ENCODE results near the gene FDX1.

The FDX1 gene

GRCh38 chr11:110431674-110432073 is 1.9 kb downstream of the FDX1 start:
- peaks cover 2% of the 10 kb centered on the region for H3K9me3 ChIP-seq (ENCODE audit: insufficient read depth, low read depth, low read length)
- no peak overlapping the region for H2AFZ ChIP-seq (ENCODE audit: insufficient read depth, low read length, poor library complexity)
- no peak overlapping the region for H4K91ac ChIP-seq (ENCODE audit: low read depth, low read length)
- H3K4me1 ChIP-seq (ENCODE audit: control insufficient read depth in 1 of 2, insufficient read depth in 2 of 2, low read length in 2 of 2): peaks cover 0 to 4% of the 10 kb centered on the region in 2 experiments
- H2BK12ac ChIP-seq (ENCODE audit: low read length): no peak overlapping the region
- no peak overlapping the region for H4K12ac ChIP-seq (ENCODE audit: low read depth, low read length)
- H3K36me3 ChIP-seq (ENCODE audit: control insufficient read depth in 1 of 2, insufficient read depth in 2 of 2, low read length in 2 of 2): no peaks in the 10 kb centered on the region
- peak overlapping the region; percentile 42 for H3K4ac ChIP-seq (ENCODE audit: low read depth, low read length)
- peaks cover 15% of the 10 kb centered on the region for H3K79me1 ChIP-seq (ENCODE audit: low read length)
- no peak overlapping the region for H3K18ac ChIP-seq (ENCODE audit: low read length)
- no peak overlapping the region for H2BK5ac ChIP-seq (ENCODE audit: low read depth, low read length, poor library complexity)
- H3K4me2 ChIP-seq (ENCODE audit: low read length): peak overlapping the region; percentile 76
- no peak overlapping the region for H3K23ac ChIP-seq (ENCODE audit: low read length)
- no peak overlapping the region for H3K27ac ChIP-seq (ENCODE audit: low read depth, low read length)
- no peak overlapping the region for H4K8ac ChIP-seq (ENCODE audit: low read depth, low read length)
- H3K4me3 ChIP-seq (ENCODE audit: low read depth, low read length): no peak overlapping the region
- H3K27me3 ChIP-seq (ENCODE audit: insufficient read depth, low read length): no peaks in the 10 kb centered on the region
- H2AK5ac ChIP-seq (ENCODE audit: low read length): no peak overlapping the region
- WGBS (ENCODE audit: extremely low coverage, insufficient coverage, insufficient read length): no CpG with 5 or more reads among the region's 4 CpGs
- no peak overlapping the region for H3K14ac ChIP-seq (ENCODE audit: low read length)
- peaks cover 15% of the 10 kb centered on the region for H3K79me2 ChIP-seq (ENCODE audit: control insufficient read depth, insufficient read depth, low read length, poor library complexity)
- DNase-seq: peak in 1 of 2 donors; percentile 49
- H2BK120ac ChIP-seq (ENCODE audit: insufficient read depth, low read length, poor library complexity): no peak overlapping the region
- no peak overlapping the region for H3K9ac ChIP-seq (ENCODE audit: low read length)

GRCh38 chr11:110432713-110433392 is 3.1 kb downstream of the FDX1 start:
- WGBS (ENCODE audit: extremely low coverage, insufficient coverage, insufficient read length): no CpG with 5 or more reads among the region's 7 CpGs

DNA sequence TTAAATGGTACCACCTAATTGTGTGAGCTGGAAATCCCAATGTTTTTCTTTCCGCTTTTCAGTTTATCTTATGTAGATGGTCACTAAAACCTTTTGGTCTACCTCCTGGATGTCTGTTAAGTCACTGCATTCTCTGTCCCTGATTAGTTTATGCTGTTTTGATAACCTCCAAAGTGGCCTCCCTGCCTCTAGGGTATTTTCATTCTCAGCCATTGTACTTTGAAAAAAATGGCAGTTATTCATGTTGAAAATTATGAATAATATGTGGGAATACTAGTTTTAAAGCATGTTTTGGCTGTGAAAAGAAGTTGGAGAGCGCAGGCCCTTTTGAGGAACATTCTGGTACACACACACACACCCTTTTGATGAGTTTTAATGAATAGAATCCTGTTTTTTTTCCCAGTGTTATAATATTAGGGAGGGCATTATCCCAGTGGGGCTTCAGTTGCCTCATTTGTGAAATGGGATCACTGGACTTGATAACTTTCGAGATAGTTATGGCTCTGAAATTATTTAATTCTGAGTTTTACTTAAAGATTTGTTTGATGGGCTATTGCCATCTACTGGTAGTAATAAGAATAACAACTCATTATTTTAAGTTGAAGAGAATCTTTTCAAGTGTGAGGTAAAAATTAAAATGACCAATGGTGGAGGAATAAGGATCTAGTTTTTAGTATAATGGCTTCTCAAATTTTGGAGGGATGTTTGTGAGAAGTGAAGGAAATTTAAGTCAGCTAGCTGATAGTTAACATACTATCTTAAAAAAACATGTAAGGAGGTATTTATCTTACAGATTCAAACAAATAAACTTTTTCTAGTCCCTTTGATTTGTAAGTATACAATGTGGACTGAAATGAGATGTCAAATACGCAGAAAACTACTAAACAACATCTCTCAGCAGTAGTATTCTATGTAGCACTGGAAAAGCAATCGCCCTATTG is 3.9 kb downstream of the FDX1 start:
- H3K4me1 ChIP-seq (ENCODE audit: control insufficient read depth in 1 of 2, insufficient read depth in 2 of 2, low read length in 2 of 2): peaks cover 0 to 4% of the 10 kb centered on the region in 2 experiments
- H2BK12ac ChIP-seq (ENCODE audit: low read length): no peak overlapping the region
- H3K36me3 ChIP-seq (ENCODE audit: control insufficient read depth in 1 of 2, insufficient read depth in 2 of 2, low read length in 2 of 2): peaks cover 5% of the 10 kb centered on the region in 2 experiments
- no peak overlapping the region for H3K14ac ChIP-seq (ENCODE audit: low read length)
- no peak overlapping the region for H3K23ac ChIP-seq (ENCODE audit: low read length)
- H2BK120ac ChIP-seq (ENCODE audit: insufficient read depth, low read length, poor library complexity): no peak overlapping the region
- H3K18ac ChIP-seq (ENCODE audit: low read length): no peak overlapping the region
- H3K27ac ChIP-seq (ENCODE audit: low read depth, low read length): no peak overlapping the region
- H4K91ac ChIP-seq (ENCODE audit: low read depth, low read length): no peak overlapping the region
- H3K27me3 ChIP-seq (ENCODE audit: insufficient read depth, low read length): no peaks in the 10 kb centered on the region
- peak; percentile 73 to 97 for DNase-seq
- H3K9me3 ChIP-seq (ENCODE audit: insufficient read depth, low read depth, low read length): peaks cover 2% of the 10 kb centered on the region
- peak overlapping the region; percentile 19 for H3K4ac ChIP-seq (ENCODE audit: low read depth, low read length)
- no CpG with 5 or more reads among the region's 5 CpGs for WGBS (ENCODE audit: extremely low coverage, insufficient coverage, insufficient read length)
- no peak overlapping the region for H4K12ac ChIP-seq (ENCODE audit: low read depth, low read length)
- no peak overlapping the region for H3K9ac ChIP-seq (ENCODE audit: low read length)
- no peak overlapping the region for H4K8ac ChIP-seq (ENCODE audit: low read depth, low read length)
- H3K79me1 ChIP-seq (ENCODE audit: low read length): peaks cover 15% of the 10 kb centered on the region
- no peak overlapping the region for H2AFZ ChIP-seq (ENCODE audit: insufficient read depth, low read length, poor library complexity)
- no peak overlapping the region for H3K4me2 ChIP-seq (ENCODE audit: low read length)
- peaks cover 16% of the 10 kb centered on the region for H3K79me2 ChIP-seq (ENCODE audit: control insufficient read depth, insufficient read depth, low read length, poor library complexity)
- no peak overlapping the region for H2BK5ac ChIP-seq (ENCODE audit: low read depth, low read length, poor library complexity)
- no peak overlapping the region for H2AK5ac ChIP-seq (ENCODE audit: low read length)
- no peak overlapping the region for H3K4me3 ChIP-seq (ENCODE audit: low read depth, low read length)

More at GRCh38 chr11:110432713-110433392, 3.1 kb downstream of the FDX1 start:
- Histone ChIP-seq H3K27ac (ENCODE audit: low read depth, low read length) (no peak overlapping the region), H2BK120ac (ENCODE audit: insufficient read depth, low read length, poor library complexity) (peak overlapping the region; percentile 87), H2BK5ac (ENCODE audit: low read depth, low read length, poor library complexity) (no peak overlapping the region), H3K4me2 (ENCODE audit: low read length) (no peak overlapping the region), H3K79me2 (ENCODE audit: control insufficient read depth, insufficient read depth, low read length, poor library complexity) (peaks cover 16% of the 10 kb centered on the region), H4K12ac (ENCODE audit: low read depth, low read length) (no peak overlapping the region), H3K9me3 (ENCODE audit: insufficient read depth, low read depth, low read length) (peaks cover 2% of the 10 kb centered on the region), H4K8ac (ENCODE audit: low read depth, low read length) (no peak overlapping the region), H3K4me3 (ENCODE audit: low read depth, low read length) (no peak overlapping the region), H3K4ac (ENCODE audit: low read depth, low read length) (peak overlapping the region; percentile 71), H2AFZ (ENCODE audit: insufficient read depth, low read length, poor library complexity) (no peak overlapping the region), H2AK5ac (ENCODE audit: low read length) (peak overlapping the region; percentile 39), H3K27me3 (ENCODE audit: insufficient read depth, low read length) (no peaks in the 10 kb centered on the region), H3K79me1 (ENCODE audit: low read length) (peaks cover 15% of the 10 kb centered on the region), H3K14ac (ENCODE audit: low read length) (no peak overlapping the region), H3K23ac (ENCODE audit: low read length) (no peak overlapping the region), H3K9ac (ENCODE audit: low read length) (no peak overlapping the region), H3K4me1 (ENCODE audit: control insufficient read depth in 1 of 2, insufficient read depth in 2 of 2, low read length in 2 of 2) (peaks cover 0 to 4% of the 10 kb centered on the region in 2 experiments), H3K36me3 (ENCODE audit: control insufficient read depth in 1 of 2, insufficient read depth in 2 of 2, low read length in 2 of 2) (peaks cover 3 to 5% of the 10 kb centered on the region in 2 experiments), H3K18ac (ENCODE audit: low read length) (no peak overlapping the region), H2BK12ac (ENCODE audit: low read length) (no peak overlapping the region), H4K91ac (ENCODE audit: low read depth, low read length) (peak overlapping the region; percentile 19)
- DNase-seq: peak; percentile 30 to 70

DNA sequence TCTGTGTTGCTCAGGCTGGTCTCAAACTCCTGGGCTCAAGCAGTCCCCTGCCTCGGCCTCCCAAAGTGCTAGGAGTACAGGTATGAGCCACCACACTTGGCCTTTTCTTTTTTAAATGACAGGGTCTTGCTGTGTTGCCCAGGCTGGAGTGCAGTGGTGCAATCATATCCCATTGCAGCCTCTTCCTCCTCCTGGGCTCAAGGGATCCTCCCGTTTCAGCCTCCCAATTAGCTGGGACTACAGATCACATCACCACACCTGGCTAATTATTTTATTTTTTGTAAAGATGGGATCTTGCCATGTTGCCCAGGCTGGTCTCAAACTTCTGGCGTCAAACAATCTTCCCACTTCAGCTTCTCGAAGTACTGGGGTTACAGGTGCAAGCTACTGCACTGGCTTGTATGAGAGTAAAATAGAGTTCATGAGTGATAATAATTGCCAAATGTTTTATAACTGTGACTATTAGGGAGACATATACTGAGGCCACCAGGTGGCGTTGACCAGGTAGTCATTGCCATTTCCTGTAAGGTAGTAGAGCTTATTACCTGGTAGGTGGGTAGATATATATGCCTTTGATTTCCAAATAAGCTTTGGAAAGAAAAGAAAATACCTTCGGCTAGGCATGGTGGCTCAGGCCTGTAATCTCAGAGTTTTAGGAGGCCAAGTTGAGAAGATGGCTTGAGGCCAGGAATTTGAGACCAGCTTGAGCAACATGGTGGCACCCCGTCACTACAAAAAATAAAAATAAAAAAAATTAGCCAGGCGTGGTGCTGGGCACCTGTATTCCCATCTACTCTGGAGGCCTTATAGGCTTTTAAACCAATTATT is 5.4 kb downstream of the FDX1 start:
- H3K14ac ChIP-seq (ENCODE audit: low read length): no peak overlapping the region
- H3K23ac ChIP-seq (ENCODE audit: low read length): no peak overlapping the region
- no peak overlapping the region for H4K8ac ChIP-seq (ENCODE audit: low read depth, low read length)
- no peak overlapping the region for H3K18ac ChIP-seq (ENCODE audit: low read length)
- peak; percentile 30 to 60 for DNase-seq
- H3K4me1 ChIP-seq (ENCODE audit: control insufficient read depth in 1 of 2, insufficient read depth in 2 of 2, low read length in 2 of 2): peaks cover 0 to 4% of the 10 kb centered on the region in 2 experiments
- H3K4ac ChIP-seq (ENCODE audit: low read depth, low read length): peak overlapping the region; percentile 76
- H2AK5ac ChIP-seq (ENCODE audit: low read length): no peak overlapping the region
- no peak overlapping the region for H3K4me3 ChIP-seq (ENCODE audit: low read depth, low read length)
- peaks cover 8% of the 10 kb centered on the region for H3K79me1 ChIP-seq (ENCODE audit: low read length)
- no peak overlapping the region for H2BK5ac ChIP-seq (ENCODE audit: low read depth, low read length, poor library complexity)
- peaks cover 2% of the 10 kb centered on the region for H3K9me3 ChIP-seq (ENCODE audit: insufficient read depth, low read depth, low read length)
- H2AFZ ChIP-seq (ENCODE audit: insufficient read depth, low read length, poor library complexity): no peak overlapping the region
- no peak overlapping the region for H2BK120ac ChIP-seq (ENCODE audit: insufficient read depth, low read length, poor library complexity)
- H3K36me3 ChIP-seq (ENCODE audit: control insufficient read depth in 1 of 2, insufficient read depth in 2 of 2, low read length in 2 of 2): peaks cover 7 to 11% of the 10 kb centered on the region in 2 experiments
- H3K9ac ChIP-seq (ENCODE audit: low read length): no peak overlapping the region
- no peak overlapping the region for H2BK12ac ChIP-seq (ENCODE audit: low read length)
- H4K91ac ChIP-seq (ENCODE audit: low read depth, low read length): no peak overlapping the region
- no peaks in the 10 kb centered on the region for H3K27me3 ChIP-seq (ENCODE audit: insufficient read depth, low read length)
- no peak overlapping the region for H3K27ac ChIP-seq (ENCODE audit: low read depth, low read length)
- H4K12ac ChIP-seq (ENCODE audit: low read depth, low read length): no peak overlapping the region
- WGBS (ENCODE audit: extremely low coverage, insufficient coverage, insufficient read length): no CpG with 5 or more reads among the region's 8 CpGs
- no peak overlapping the region for H3K4me2 ChIP-seq (ENCODE audit: low read length)
- H3K79me2 ChIP-seq (ENCODE audit: control insufficient read depth, insufficient read depth, low read length, poor library complexity): peaks cover 15% of the 10 kb centered on the region
